IMR-90 (cell line): Measurements from ENCODE around the gene TANK. TPM values are rescaled to one million over a fixed set of nuclear protein-coding genes. Genes with fewer than 3 reads are reported as not detected.

Experiments used
- ATAC-seq: fragments of 200-7000 bp; cut with Tn5 transposase; 2 replicates; pipeline ENCODE4 v1.9.1; 2020; ENCODE audit warnings: low read depth, mild to moderate bottlenecking, moderate library complexity
- BruUV-seq: library from RNA; stranded (reverse); fragments of 400-500 nt; replicated peaks from 2 replicates; lab custom pipeline; 2021; lab: Mats Ljungman, UMichigan
- CTCF ChIA-PET: fragments of 300-600 bp; formaldehyde crosslinking; extraction: SDS; loops from one replicate; lab custom pipeline; 2021; ENCODE audit warnings: antibody characterized with exemption; lab: Yijun Ruan, JAX
- POLR2A ChIA-PET: fragments of 300-600 bp; sonication (Branson Sonifier 250); formaldehyde crosslinking; loops from one replicate; lab custom pipeline; 2022; ENCODE audit warnings: antibody characterized with exemption; ENCODE audit not compliant: unreplicated experiment; lab: Charles Lee
- DNase-seq: peaks from one replicate; pipeline ENCODE4 v3.0.0; 2013
- H2AFZ ChIP-seq: replicated peaks from 2 replicates; pipeline ENCODE3; 2013; ENCODE audit warnings: low read length, mild to moderate bottlenecking; ENCODE audit not compliant: poor library complexity
- H2AK5ac ChIP-seq: 2 replicates; pipeline ENCODE4 v1.6.1; 2013; ENCODE audit warnings: low read depth, low read length, inconsistent platforms
- H2AK9ac ChIP-seq: replicated peaks from 2 replicates; pipeline ENCODE3; 2013; ENCODE audit warnings: mild to moderate bottlenecking, low read depth, low read length, moderate library complexity; ENCODE audit not compliant: poor library complexity
- H2BK120ac ChIP-seq: 2 replicates; pipeline ENCODE4 v1.6.1; 2013; ENCODE audit warnings: low read depth, low read length, inconsistent platforms
- H2BK15ac ChIP-seq: 3 replicates; pipeline ENCODE4 v1.6.1; 2013; ENCODE audit warnings: low read depth, low read length, inconsistent platforms
- H2BK20ac ChIP-seq: 2 replicates; pipeline ENCODE4 v1.6.1; 2013; ENCODE audit warnings: low read depth, mild to moderate bottlenecking, inconsistent platforms, low read length, moderate library complexity
- H2BK5ac ChIP-seq: 2 replicates; pipeline ENCODE4 v1.6.1; 2013; ENCODE audit warnings: mild to moderate bottlenecking, low read depth, low read length, inconsistent platforms; ENCODE audit not compliant: poor library complexity, severe bottlenecking
- H3K14ac ChIP-seq: replicated peaks from 2 replicates; pipeline ENCODE4 v1.6.1; 2013; ENCODE audit warnings: low read depth, low read length, inconsistent platforms
- H3K18ac ChIP-seq: 2 replicates; pipeline ENCODE4 v1.6.1; 2013; ENCODE audit warnings: low read depth, low read length, control low read depth
- H3K23ac ChIP-seq: 2 replicates; pipeline ENCODE4 v1.6.1; 2013; ENCODE audit warnings: low read depth, low read length, inconsistent platforms
- H3K27ac ChIP-seq: 2 replicates; pipeline ENCODE4 v1.5.1; 2013; ENCODE audit warnings: mild to moderate bottlenecking, control low read depth, low read length; ENCODE audit not compliant: insufficient read depth
- H3K27me3 ChIP-seq: 2 replicates; pipeline ENCODE4 v1.6.1; 2013; ENCODE audit warnings: low read length; ENCODE audit not compliant: control insufficient read depth, insufficient read depth
- H3K36me3 ChIP-seq: 2 replicates; pipeline ENCODE4 v1.6.1; 2013; ENCODE audit warnings: low read length, mixed read lengths; ENCODE audit not compliant: control insufficient read depth, insufficient read depth
- H3K4ac ChIP-seq: 2 replicates; pipeline ENCODE4 v1.6.1; 2013; ENCODE audit warnings: low read depth, low read length, inconsistent platforms
- H3K4me1 ChIP-seq: 2 replicates; pipeline ENCODE4 v1.6.1; 2013; ENCODE audit warnings: low read length, mixed read lengths; ENCODE audit not compliant: control insufficient read depth, insufficient read depth
- H3K4me2 ChIP-seq: 2 replicates; pipeline ENCODE4 v1.6.1; 2013; ENCODE audit warnings: low read depth, mild to moderate bottlenecking, control low read depth, low read length, moderate library complexity
- H3K4me3 ChIP-seq: 2 replicates; pipeline ENCODE4 v1.5.1; 2013; ENCODE audit warnings: low read depth, mild to moderate bottlenecking, control low read depth, low read length, moderate library complexity; ENCODE audit not compliant: insufficient read depth
- H3K56ac ChIP-seq: 2 replicates; pipeline ENCODE4 v1.6.1; 2013; ENCODE audit warnings: low read length, inconsistent platforms; ENCODE audit not compliant: insufficient read depth; ENCODE audit errors: extremely low read depth
- H3K79me1 ChIP-seq, 2 experiments: 2 replicates each; pipeline ENCODE4 v1.6.1; 2013; ENCODE audit warnings: low read length in 2 of 2, inconsistent platforms in 1 of 2, low read depth in 1 of 2
- H3K9ac ChIP-seq: 2 replicates; pipeline ENCODE4 v1.6.1; 2013; ENCODE audit warnings: low read depth, low read length, control low read depth
- H3K9me1 ChIP-seq: 2 replicates; pipeline ENCODE4 v1.6.1; 2013; ENCODE audit warnings: low read length, inconsistent platforms; ENCODE audit not compliant: insufficient read depth
- H3K9me3 ChIP-seq: 2 replicates; pipeline ENCODE4 v1.6.1; 2013; ENCODE audit warnings: low read length; ENCODE audit not compliant: control insufficient read depth, insufficient read depth
- H4K20me1 ChIP-seq: 2 replicates; pipeline ENCODE4 v1.6.1; 2013; ENCODE audit warnings: low read length, inconsistent platforms; ENCODE audit not compliant: insufficient read depth
- H4K5ac ChIP-seq: 2 replicates; pipeline ENCODE4 v1.6.1; 2013; ENCODE audit warnings: mild to moderate bottlenecking, low read depth, low read length, control low read depth
- H4K8ac ChIP-seq, 2 experiments: 2 replicates each; pipeline ENCODE4 v1.6.1; 2013; ENCODE audit warnings: low read depth in 2 of 2, low read length in 2 of 2, control low read depth in 1 of 2, inconsistent platforms in 1 of 2
- H4K91ac ChIP-seq: 2 replicates; pipeline ENCODE4 v1.6.1; 2013; ENCODE audit warnings: low read depth, low read length, inconsistent platforms; ENCODE audit not compliant: insufficient read depth
- BHLHE40 ChIP-seq: fragments of 150-350 bp; IDR thresholded peaks from 2 replicates; pipeline ENCODE4 v1.6.1; 2016; ENCODE audit warnings: mild to moderate bottlenecking, low read depth, low read length
- CEBPB ChIP-seq: IDR thresholded peaks from 2 replicates; pipeline ENCODE4 v1.6.1; 2012; ENCODE audit warnings: low read depth, low read length, improper control_type of control experiment
- CHD1 ChIP-seq: IDR thresholded peaks from 2 replicates; pipeline ENCODE4 v1.6.1; 2012; ENCODE audit warnings: low read depth, low read length, improper control_type of control experiment
- ELK1 ChIP-seq: fragments of 150-350 bp; IDR thresholded peaks from 2 replicates; pipeline ENCODE4 v1.6.1; 2016; ENCODE audit warnings: low read depth, mild to moderate bottlenecking, low read length, moderate library complexity, borderline replicate concordance
- MAFK ChIP-seq: IDR thresholded peaks from 2 replicates; pipeline ENCODE4 v1.6.1; 2012; ENCODE audit warnings: low read depth, low read length, improper control_type of control experiment
- MAZ ChIP-seq: IDR thresholded peaks from 2 replicates; pipeline ENCODE4 v1.6.1; 2012; ENCODE audit warnings: low read depth, mild to moderate bottlenecking, low read length, improper control_type of control experiment, moderate library complexity, borderline replicate concordance
- NFE2L2 ChIP-seq: fragments of 150-350 bp; IDR thresholded peaks from 2 replicates; pipeline ENCODE4 v1.6.1; 2016; ENCODE audit warnings: low read depth, mild to moderate bottlenecking, low read length
- POLR2A ChIP-seq: IDR thresholded peaks from 2 replicates; pipeline ENCODE4 v1.6.1; 2012; ENCODE audit warnings: mild to moderate bottlenecking, low read depth, low read length
- RAD21 ChIP-seq: IDR thresholded peaks from 2 replicates; pipeline ENCODE4 v1.6.1; 2012; ENCODE audit warnings: low read length, improper control_type of control experiment
- RCOR1 ChIP-seq: IDR thresholded peaks from 2 replicates; pipeline ENCODE4 v1.6.1; 2012; ENCODE audit warnings: mild to moderate bottlenecking, low read length, improper control_type of control experiment; ENCODE audit not compliant: insufficient replicate concordance
- USF2 ChIP-seq: fragments of 150-350 bp; IDR thresholded peaks from 2 replicates; pipeline ENCODE4 v1.6.1; 2017; ENCODE audit warnings: mild to moderate bottlenecking, antibody characterized with exemption, low read length, low read depth
- WGBS, 2 experiments: methylation state at CpG; one replicate each; pipeline versions ENCODE4 v1.1.5 to v1.1.7; 2013; ENCODE audit warnings: missing lambda C conversion rate in 2 of 2; ENCODE audit not compliant: insufficient read length in 1 of 2; ENCODE audit errors: extremely low coverage in 2 of 2; 5-methylcytosine and 5-hydroxymethylcytosine counted together
- dilution Hi-C: fragments of 300-500 bp; cut with HindIII; formaldehyde crosslinking; loops from one replicate; pipeline ENCODE4 v1.14.3; 2018; ENCODE audit warnings: low sequenced_read_pairs; ENCODE audit not compliant: unreplicated experiment
- in situ Hi-C: fragments of 300-500 bp; cut with MboI; formaldehyde crosslinking; loops from 3 replicates; pipeline ENCODE4 v1.14.3; 2019; ENCODE audit warnings: low sequenced_read_pairs, inconsistent platforms, mixed read lengths
- intact Hi-C: fragments of 100-400 bp; cut with micrococcal nuclease; formaldehyde crosslinking; loops from 2 replicates; pipeline ENCODE4 v1.10.0; 2022
- polyA plus RNA-seq, 3 experiments: library from polyadenylated mRNA; depleted of rRNA; stranded (reverse); fragments of >200 nt; gene quantifications; 2 replicates each; pipeline ENCODE4 v1.2.3, GENCODE V29; 2012; ENCODE audit warnings: low replicate concordance in 1 of 3
- total RNA-seq: library from RNA; depleted of rRNA; stranded (reverse); fragments of >200 nt; gene quantifications from 2 replicates; pipeline ENCODE4 v1.2.3, GENCODE V29; 2012

The TANK gene
- total and polyA plus RNA-seq, 2 of the 4 experiments (the other 2 are of a cell fraction), result 25.4 to 41.9 TPM

GRCh38 chr2:161128885-161129284, 31.3 kb upstream of the TANK start:
- no peak overlapping the region for H4K5ac ChIP-seq
- H3K9me3 ChIP-seq, result no peaks in the 10 kb centered on the region
- no peaks in the 10 kb centered on the region for H4K20me1 ChIP-seq
- no CpG with 5 or more reads among the region's 3 CpGs for WGBS, 2 experiments
- H2BK120ac ChIP-seq, result no peak overlapping the region
- H3K9ac ChIP-seq, result no peak overlapping the region
- no peak overlapping the region for H4K8ac ChIP-seq
- H3K4ac ChIP-seq, result no peak overlapping the region
- in situ Hi-C loops, result no loop called here
- H3K56ac ChIP-seq, result no peak overlapping the region
- ChIA-PET POLR2A (no interaction called here), CTCF (no interaction called here)
- dilution Hi-C loops, result no loop called here
- no peak overlapping the region for H3K4me2 ChIP-seq
- H3K18ac ChIP-seq, result no peak overlapping the region
- no peak overlapping the region for H2AFZ ChIP-seq
- H3K14ac ChIP-seq, result no peak overlapping the region
- no peak overlapping the region for H2AK9ac ChIP-seq
- TF ChIP-seq ELK1 (no peak), NFE2L2 (no peak), BHLHE40 (no peak), RAD21 (no peak), RCOR1 (no peak), CEBPB (no peak), CHD1 (no peak), MAZ (no peak), MAFK (no peak), USF2 (no peak), POLR2A (no peak)
- intact Hi-C loops, result no loop called here
- no peak overlapping the region for H3K4me3 ChIP-seq
- no peak overlapping the region for H2AK5ac ChIP-seq
- ATAC-seq (no peak), DNase-seq (no peak)
- BruUV-seq, result no TSS peak
- H3K27me3 ChIP-seq, result no peaks in the 10 kb centered on the region
- peaks cover 7% of the 10 kb centered on the region; the same call in 1 of the 2 replicates for H3K9me1 ChIP-seq
- no peak overlapping the region for H2BK20ac ChIP-seq
- no peaks in the 10 kb centered on the region for H3K36me3 ChIP-seq
- H3K79me1 ChIP-seq, result no peaks in the 10 kb centered on the region
- H3K27ac ChIP-seq, result no peak overlapping the region
- no peak overlapping the region for H4K91ac ChIP-seq
- H2BK15ac ChIP-seq, result no peak overlapping the region
- no peak overlapping the region for H2BK5ac ChIP-seq
- no peak overlapping the region for H3K23ac ChIP-seq
- peaks cover 4% of the 10 kb centered on the region; the same call in 1 of the 2 replicates for H3K4me1 ChIP-seq
